HEK293 (cell line): ENCODE measurements around the gene FBXO27.

ENCODE experiments used
- CTCF ChIP-seq: fragments of 450-650 bp; formaldehyde crosslinking; IDR thresholded peaks from 2 replicates; pipeline ENCODE4 v1.5.1; 2016; ENCODE audit warnings: missing biosample characterization, missing genetic modification characterization
- RBAK ChIP-seq: fragments of 450-650 bp; formaldehyde crosslinking; IDR thresholded peaks from 2 replicates; pipeline ENCODE4 v1.5.1; 2016; ENCODE audit warnings: missing biosample characterization, missing genetic modification characterization
- SETDB1 ChIP-seq: IDR thresholded peaks from one replicate; pipeline ENCODE4 v1.6.1; 2017; ENCODE audit warnings: mild to moderate bottlenecking, low read length, moderate library complexity, mixed read lengths; ENCODE audit not compliant: insufficient read length
- ZNF155 ChIP-seq: fragments of 450-650 bp; formaldehyde crosslinking; IDR thresholded peaks from 2 replicates; pipeline ENCODE4 v1.5.1; 2016; ENCODE audit warnings: missing biosample characterization, missing genetic modification characterization
- ZNF211 ChIP-seq: fragments of 450-650 bp; formaldehyde crosslinking; IDR thresholded peaks from 2 replicates; pipeline ENCODE4 v1.5.1; 2016; ENCODE audit warnings: low read depth, missing biosample characterization, missing genetic modification characterization
- ZNF24 ChIP-seq: fragments of 450-650 bp; formaldehyde crosslinking; IDR thresholded peaks from 2 replicates; pipeline ENCODE4 v1.5.1; 2016; ENCODE audit warnings: missing biosample characterization, missing genetic modification characterization
- ZNF37A ChIP-seq: fragments of 450-650 bp; IDR thresholded peaks from 2 replicates; pipeline ENCODE4 v1.5.1; 2018; ENCODE audit warnings: missing biosample characterization, missing genetic modification characterization
- ZNF639 ChIP-seq: fragments of 450-650 bp; formaldehyde crosslinking; IDR thresholded peaks from 2 replicates; pipeline ENCODE4 v1.5.1; 2016; ENCODE audit warnings: missing biosample characterization, missing genetic modification characterization
- ZSCAN16 ChIP-seq: fragments of 450-650 bp; formaldehyde crosslinking; IDR thresholded peaks from 2 replicates; pipeline ENCODE4 v1.5.1; 2016; ENCODE audit warnings: missing biosample characterization, missing genetic modification characterization
- ZSCAN4 ChIP-seq: fragments of 450-650 bp; formaldehyde crosslinking; IDR thresholded peaks from 2 replicates; pipeline ENCODE4 v1.5.1; 2017; ENCODE audit warnings: missing biosample characterization, missing genetic modification characterization

- TF ChIP-seq ZNF24 (tag by site-specific recombination), result no peak
- TF ChIP-seq ZNF639 (tag by site-specific recombination), result peak; percentile 59; the same call in 1 of the 2 replicates
- TF ChIP-seq CTCF (tag by site-specific recombination), result peak; percentile 78; the same call in 1 of the 2 replicates
- no peak for TF ChIP-seq ZNF155 (tag by site-specific recombination)
- TF ChIP-seq RBAK, result no peak
- TF ChIP-seq ZNF211 (tag by site-specific recombination), result no peak
- TF ChIP-seq ZSCAN4 (tag by site-specific recombination), result no peak
- TF ChIP-seq ZSCAN16 (tag by site-specific recombination), result peak; percentile 78
- TF ChIP-seq ZNF37A (tag by site-specific recombination), result no peak
- no peak for TF ChIP-seq SETDB1
These were observed 834 bp downstream of the FBXO27 start for GRCh38 chr19:39031368-39032062.
